IMR-90 (cell line): ENCODE measurements around the gene GP1BA. TPM values are rescaled to one million over a fixed set of nuclear protein-coding genes. Genes with fewer than 3 reads are reported as not detected.

Experiments
- ATAC-seq: fragments of 200-7000 bp; cut with Tn5 transposase; 2 replicates; pipeline ENCODE4 v1.9.1; 2020; ENCODE audit warnings: low read depth, mild to moderate bottlenecking, moderate library complexity
- BruUV-seq: library from RNA; stranded (reverse); fragments of 400-500 nt; replicated peaks from 2 replicates; lab custom pipeline; 2021; lab: Mats Ljungman, UMichigan
- CTCF ChIA-PET: fragments of 300-600 bp; formaldehyde crosslinking; extraction: SDS; loops from one replicate; lab custom pipeline; 2021; ENCODE audit warnings: antibody characterized with exemption; lab: Yijun Ruan, JAX
- POLR2A ChIA-PET: fragments of 300-600 bp; sonication (Branson Sonifier 250); formaldehyde crosslinking; loops from one replicate; lab custom pipeline; 2022; ENCODE audit warnings: antibody characterized with exemption; ENCODE audit not compliant: unreplicated experiment; lab: Charles Lee
- DNase-seq: peaks from one replicate; pipeline ENCODE4 v3.0.0; 2013
- H2AFZ ChIP-seq: replicated peaks from 2 replicates; pipeline ENCODE3; 2013; ENCODE audit warnings: low read length, mild to moderate bottlenecking; ENCODE audit not compliant: poor library complexity
- H2AK5ac ChIP-seq: 2 replicates; pipeline ENCODE4 v1.6.1; 2013; ENCODE audit warnings: low read depth, low read length, inconsistent platforms
- H2AK9ac ChIP-seq: replicated peaks from 2 replicates; pipeline ENCODE3; 2013; ENCODE audit warnings: mild to moderate bottlenecking, low read depth, low read length, moderate library complexity; ENCODE audit not compliant: poor library complexity
- H2BK120ac ChIP-seq: 2 replicates; pipeline ENCODE4 v1.6.1; 2013; ENCODE audit warnings: low read depth, low read length, inconsistent platforms
- H2BK15ac ChIP-seq: 3 replicates; pipeline ENCODE4 v1.6.1; 2013; ENCODE audit warnings: low read depth, low read length, inconsistent platforms
- H2BK20ac ChIP-seq: 2 replicates; pipeline ENCODE4 v1.6.1; 2013; ENCODE audit warnings: low read depth, mild to moderate bottlenecking, inconsistent platforms, low read length, moderate library complexity
- H2BK5ac ChIP-seq: 2 replicates; pipeline ENCODE4 v1.6.1; 2013; ENCODE audit warnings: mild to moderate bottlenecking, low read depth, low read length, inconsistent platforms; ENCODE audit not compliant: poor library complexity, severe bottlenecking
- H3K14ac ChIP-seq: replicated peaks from 2 replicates; pipeline ENCODE4 v1.6.1; 2013; ENCODE audit warnings: low read depth, low read length, inconsistent platforms
- H3K18ac ChIP-seq: 2 replicates; pipeline ENCODE4 v1.6.1; 2013; ENCODE audit warnings: low read depth, low read length, control low read depth
- H3K23ac ChIP-seq: 2 replicates; pipeline ENCODE4 v1.6.1; 2013; ENCODE audit warnings: low read depth, low read length, inconsistent platforms
- H3K27ac ChIP-seq: 2 replicates; pipeline ENCODE4 v1.5.1; 2013; ENCODE audit warnings: mild to moderate bottlenecking, control low read depth, low read length; ENCODE audit not compliant: insufficient read depth
- H3K27me3 ChIP-seq: 2 replicates; pipeline ENCODE4 v1.6.1; 2013; ENCODE audit warnings: low read length; ENCODE audit not compliant: control insufficient read depth, insufficient read depth
- H3K36me3 ChIP-seq: 2 replicates; pipeline ENCODE4 v1.6.1; 2013; ENCODE audit warnings: low read length, mixed read lengths; ENCODE audit not compliant: control insufficient read depth, insufficient read depth
- H3K4ac ChIP-seq: 2 replicates; pipeline ENCODE4 v1.6.1; 2013; ENCODE audit warnings: low read depth, low read length, inconsistent platforms
- H3K4me1 ChIP-seq: 2 replicates; pipeline ENCODE4 v1.6.1; 2013; ENCODE audit warnings: low read length, mixed read lengths; ENCODE audit not compliant: control insufficient read depth, insufficient read depth
- H3K4me2 ChIP-seq: 2 replicates; pipeline ENCODE4 v1.6.1; 2013; ENCODE audit warnings: low read depth, mild to moderate bottlenecking, control low read depth, low read length, moderate library complexity
- H3K4me3 ChIP-seq: 2 replicates; pipeline ENCODE4 v1.5.1; 2013; ENCODE audit warnings: low read depth, mild to moderate bottlenecking, control low read depth, low read length, moderate library complexity; ENCODE audit not compliant: insufficient read depth
- H3K56ac ChIP-seq: 2 replicates; pipeline ENCODE4 v1.6.1; 2013; ENCODE audit warnings: low read length, inconsistent platforms; ENCODE audit not compliant: insufficient read depth; ENCODE audit errors: extremely low read depth
- H3K79me1 ChIP-seq, 2 experiments: 2 replicates each; pipeline ENCODE4 v1.6.1; 2013; ENCODE audit warnings: low read length in 2 of 2, inconsistent platforms in 1 of 2, low read depth in 1 of 2
- H3K9ac ChIP-seq: 2 replicates; pipeline ENCODE4 v1.6.1; 2013; ENCODE audit warnings: low read depth, low read length, control low read depth
- H3K9me1 ChIP-seq: 2 replicates; pipeline ENCODE4 v1.6.1; 2013; ENCODE audit warnings: low read length, inconsistent platforms; ENCODE audit not compliant: insufficient read depth
- H3K9me3 ChIP-seq: 2 replicates; pipeline ENCODE4 v1.6.1; 2013; ENCODE audit warnings: low read length; ENCODE audit not compliant: control insufficient read depth, insufficient read depth
- H4K20me1 ChIP-seq: 2 replicates; pipeline ENCODE4 v1.6.1; 2013; ENCODE audit warnings: low read length, inconsistent platforms; ENCODE audit not compliant: insufficient read depth
- H4K5ac ChIP-seq: 2 replicates; pipeline ENCODE4 v1.6.1; 2013; ENCODE audit warnings: mild to moderate bottlenecking, low read depth, low read length, control low read depth
- H4K8ac ChIP-seq, 2 experiments: 2 replicates each; pipeline ENCODE4 v1.6.1; 2013; ENCODE audit warnings: low read depth in 2 of 2, low read length in 2 of 2, control low read depth in 1 of 2, inconsistent platforms in 1 of 2
- H4K91ac ChIP-seq: 2 replicates; pipeline ENCODE4 v1.6.1; 2013; ENCODE audit warnings: low read depth, low read length, inconsistent platforms; ENCODE audit not compliant: insufficient read depth
- CEBPB ChIP-seq: IDR thresholded peaks from 2 replicates; pipeline ENCODE4 v1.6.1; 2012; ENCODE audit warnings: low read depth, low read length, improper control_type of control experiment
- CHD1 ChIP-seq: IDR thresholded peaks from 2 replicates; pipeline ENCODE4 v1.6.1; 2012; ENCODE audit warnings: low read depth, low read length, improper control_type of control experiment
- NFE2L2 ChIP-seq: fragments of 150-350 bp; IDR thresholded peaks from 2 replicates; pipeline ENCODE4 v1.6.1; 2016; ENCODE audit warnings: low read depth, mild to moderate bottlenecking, low read length
- POLR2A ChIP-seq: IDR thresholded peaks from 2 replicates; pipeline ENCODE4 v1.6.1; 2012; ENCODE audit warnings: mild to moderate bottlenecking, low read depth, low read length
- RAD21 ChIP-seq: IDR thresholded peaks from 2 replicates; pipeline ENCODE4 v1.6.1; 2012; ENCODE audit warnings: low read length, improper control_type of control experiment
- RFX5 ChIP-seq: IDR thresholded peaks from 2 replicates; pipeline ENCODE4 v1.8.0; 2012; ENCODE audit warnings: low read depth, mild to moderate bottlenecking, low read length, moderate library complexity
- SMC3 ChIP-seq: fragments of 150-350 bp; IDR thresholded peaks from 2 replicates; pipeline ENCODE4 v1.6.1; 2016; ENCODE audit warnings: low read depth, mild to moderate bottlenecking, antibody characterized with exemption, low read length, moderate library complexity
- WGBS, 2 experiments: methylation state at CpG; one replicate each; pipeline versions ENCODE4 v1.1.5 to v1.1.7; 2013; ENCODE audit warnings: missing lambda C conversion rate in 2 of 2; ENCODE audit not compliant: insufficient read length in 1 of 2; ENCODE audit errors: extremely low coverage in 2 of 2; 5-methylcytosine and 5-hydroxymethylcytosine counted together
- dilution Hi-C: fragments of 300-500 bp; cut with HindIII; formaldehyde crosslinking; loops from one replicate; pipeline ENCODE4 v1.14.3; 2018; ENCODE audit warnings: low sequenced_read_pairs; ENCODE audit not compliant: unreplicated experiment
- in situ Hi-C: fragments of 300-500 bp; cut with MboI; formaldehyde crosslinking; loops from 3 replicates; pipeline ENCODE4 v1.14.3; 2019; ENCODE audit warnings: low sequenced_read_pairs, inconsistent platforms, mixed read lengths
- intact Hi-C: fragments of 100-400 bp; cut with micrococcal nuclease; formaldehyde crosslinking; loops from 2 replicates; pipeline ENCODE4 v1.10.0; 2022
- polyA plus RNA-seq, 3 experiments: library from polyadenylated mRNA; depleted of rRNA; stranded (reverse); fragments of >200 nt; gene quantifications; 2 replicates each; pipeline ENCODE4 v1.2.3, GENCODE V29; 2012; ENCODE audit warnings: low replicate concordance in 1 of 3
- total RNA-seq: library from RNA; depleted of rRNA; stranded (reverse); fragments of >200 nt; gene quantifications from 2 replicates; pipeline ENCODE4 v1.2.3, GENCODE V29; 2012
- TF ChIP-seq, protein P1 (sequence below): conservative IDR thresholded peaks from 2 replicates; pipeline ENCODE4 v1.5.1; 2012; ENCODE audit warnings: mild to moderate bottlenecking, low read depth, low read length, improper control_type of control experiment
- TF ChIP-seq, protein P2 (sequence below): fragments of 150-350 bp; IDR thresholded peaks from 2 replicates; pipeline ENCODE4 v1.6.1; 2016; ENCODE audit warnings: low read depth, mild to moderate bottlenecking, low read length, moderate library complexity, borderline replicate concordance

The GP1BA gene
- total and polyA plus RNA-seq, 2 of the 4 experiments (the other 2 are of a cell fraction) = not detected

DNA sequence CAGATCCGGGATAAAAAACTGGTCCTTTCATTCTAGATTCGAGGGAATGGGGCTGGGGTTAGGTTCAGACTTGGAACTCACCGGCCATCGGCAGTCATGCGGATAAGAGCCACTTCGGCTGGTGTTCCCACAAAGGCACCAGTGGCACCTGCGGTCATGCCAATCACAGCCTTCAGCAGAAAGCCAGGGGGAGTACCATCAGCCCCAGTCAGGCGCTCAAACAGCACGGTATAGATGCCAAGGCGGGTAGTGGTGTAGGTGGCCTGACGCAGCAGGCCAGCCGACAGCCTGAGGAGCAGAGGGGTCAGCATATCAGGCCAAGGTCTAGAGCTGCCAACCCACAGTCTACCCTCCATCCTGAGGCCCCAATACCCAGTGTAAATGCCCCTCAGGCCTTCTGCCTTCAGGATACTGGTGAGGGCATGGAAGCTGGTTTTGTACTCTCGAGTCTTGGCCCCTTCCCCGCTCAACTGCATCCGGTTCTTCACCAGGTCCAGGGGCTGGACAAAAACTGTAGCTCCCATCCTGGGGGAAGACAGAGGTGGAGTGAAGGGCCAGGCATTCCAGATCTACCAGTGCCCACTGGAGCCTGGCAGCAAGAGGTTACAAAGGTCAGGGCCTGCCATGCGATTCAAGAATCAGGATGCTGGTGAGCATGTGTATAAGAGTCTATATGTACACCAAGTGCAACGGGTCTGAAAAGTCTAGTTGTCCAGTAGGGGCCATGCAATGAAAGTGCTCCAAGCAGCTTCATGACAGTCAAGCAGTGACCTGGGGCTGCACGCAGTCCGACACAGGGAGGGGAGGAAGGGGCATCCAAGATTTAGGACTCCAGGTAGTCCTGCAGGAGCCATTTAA is 6.8 kb downstream of the GP1BA start (continued):
- TF ChIP-seq, protein P1, sequence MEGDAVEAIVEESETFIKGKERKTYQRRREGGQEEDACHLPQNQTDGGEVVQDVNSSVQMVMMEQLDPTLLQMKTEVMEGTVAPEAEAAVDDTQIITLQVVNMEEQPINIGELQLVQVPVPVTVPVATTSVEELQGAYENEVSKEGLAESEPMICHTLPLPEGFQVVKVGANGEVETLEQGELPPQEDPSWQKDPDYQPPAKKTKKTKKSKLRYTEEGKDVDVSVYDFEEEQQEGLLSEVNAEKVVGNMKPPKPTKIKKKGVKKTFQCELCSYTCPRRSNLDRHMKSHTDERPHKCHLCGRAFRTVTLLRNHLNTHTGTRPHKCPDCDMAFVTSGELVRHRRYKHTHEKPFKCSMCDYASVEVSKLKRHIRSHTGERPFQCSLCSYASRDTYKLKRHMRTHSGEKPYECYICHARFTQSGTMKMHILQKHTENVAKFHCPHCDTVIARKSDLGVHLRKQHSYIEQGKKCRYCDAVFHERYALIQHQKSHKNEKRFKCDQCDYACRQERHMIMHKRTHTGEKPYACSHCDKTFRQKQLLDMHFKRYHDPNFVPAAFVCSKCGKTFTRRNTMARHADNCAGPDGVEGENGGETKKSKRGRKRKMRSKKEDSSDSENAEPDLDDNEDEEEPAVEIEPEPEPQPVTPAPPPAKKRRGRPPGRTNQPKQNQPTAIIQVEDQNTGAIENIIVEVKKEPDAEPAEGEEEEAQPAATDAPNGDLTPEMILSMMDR = no peak
- TF ChIP-seq RFX5 = no peak

DNA sequence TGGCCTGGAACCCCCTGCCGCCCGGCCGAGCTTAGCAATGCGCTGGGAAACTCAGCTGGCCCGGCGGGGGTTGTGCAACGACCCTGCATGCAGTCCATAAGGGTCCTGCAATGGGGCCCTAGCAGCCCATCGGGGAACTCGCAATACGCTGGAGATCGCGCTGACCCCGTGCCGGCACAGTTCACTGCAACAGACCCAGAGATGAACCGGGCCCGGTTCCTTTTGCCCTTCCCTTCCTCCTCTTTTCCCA is 7.4 kb downstream of the GP1BA start:
- dilution Hi-C loops (no loop called here), in situ Hi-C loops (no loop called here), intact Hi-C loops (no loop called here)
- no peaks in the 10 kb centered on the region for H3K27me3 ChIP-seq
- peaks cover 10% of the 10 kb centered on the region for H3K9me1 ChIP-seq
- ChIA-PET CTCF (interaction anchor here (0.5 to 1.6 kb wide), 2 partner anchors 28 to 41 kb away, joined by 3 read pairs; partner anchors contain the start of gene SPAG7), POLR2A (interaction anchor here (0.9 to 2.0 kb wide), 2 partner anchors 27 to 31 kb away, joined by 3 to 14 read pairs; partner anchors contain the start of gene SPAG7)
- H3K4me3 ChIP-seq = peak overlapping the region; percentile 68
- peaks cover 9% of the 10 kb centered on the region for H3K4me1 ChIP-seq
- peak overlapping the region; percentile 94 for H3K4me2 ChIP-seq
- no peaks in the 10 kb centered on the region for H3K9me3 ChIP-seq
- peak overlapping the region; percentile 99 for H3K23ac ChIP-seq
- H3K9ac ChIP-seq = peak overlapping the region; percentile 81
- H3K18ac ChIP-seq = no peak overlapping the region
- H3K36me3 ChIP-seq = peaks cover 38% of the 10 kb centered on the region
- TF ChIP-seq RAD21 = no peak
- peak; percentile 84 for TF ChIP-seq CEBPB
- TF ChIP-seq, protein P2, sequence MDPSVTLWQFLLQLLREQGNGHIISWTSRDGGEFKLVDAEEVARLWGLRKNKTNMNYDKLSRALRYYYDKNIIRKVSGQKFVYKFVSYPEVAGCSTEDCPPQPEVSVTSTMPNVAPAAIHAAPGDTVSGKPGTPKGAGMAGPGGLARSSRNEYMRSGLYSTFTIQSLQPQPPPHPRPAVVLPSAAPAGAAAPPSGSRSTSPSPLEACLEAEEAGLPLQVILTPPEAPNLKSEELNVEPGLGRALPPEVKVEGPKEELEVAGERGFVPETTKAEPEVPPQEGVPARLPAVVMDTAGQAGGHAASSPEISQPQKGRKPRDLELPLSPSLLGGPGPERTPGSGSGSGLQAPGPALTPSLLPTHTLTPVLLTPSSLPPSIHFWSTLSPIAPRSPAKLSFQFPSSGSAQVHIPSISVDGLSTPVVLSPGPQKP = no peak
- TF ChIP-seq POLR2A = no peak; the same call in 1 of the 2 replicates
- TF ChIP-seq CHD1 = no peak
- no peak for TF ChIP-seq SMC3
- TF ChIP-seq NFE2L2 = no peak
- H4K8ac ChIP-seq = peak overlapping the region; percentile 1 to 71; a peak in 2 of 4 replicates
- no peak; the same call in 1 of the 2 replicates for ATAC-seq
- DNase-seq = no peak
- peak overlapping the region; percentile 74 for H3K56ac ChIP-seq
- H3K79me1 ChIP-seq = peaks cover 21 to 56% of the 10 kb centered on the region in 2 experiments; a peak in 3 of 4 replicates
- H2BK120ac ChIP-seq = no peak overlapping the region
- H3K4ac ChIP-seq = peak overlapping the region; percentile 82
- H2AK5ac ChIP-seq = peak overlapping the region; percentile 81
- 4% methylated on average over 7 of the region's 16 CpGs; no CpG with 5 or more reads in 1 of the 2 experiments for WGBS, 2 experiments
- no peak overlapping the region for H2BK20ac ChIP-seq
- no peak overlapping the region for H4K5ac ChIP-seq
- peak overlapping the region; percentile 89 for H2AFZ ChIP-seq
- H4K91ac ChIP-seq = peak overlapping the region; percentile 51
- no TSS peak for BruUV-seq
- no peak overlapping the region for H2BK15ac ChIP-seq
- peak overlapping the region; percentile 86 for H3K14ac ChIP-seq
- peak overlapping the region; percentile 47 for H2BK5ac ChIP-seq
- peaks cover 33% of the 10 kb centered on the region for H4K20me1 ChIP-seq
- H2AK9ac ChIP-seq = peak overlapping the region; percentile 97
- H3K27ac ChIP-seq = peak overlapping the region; percentile 71
